NCI-H2107 (cell line): ENCODE data around the gene ZNF3.

Source experiments
- DNase-seq: peaks from one replicate; lab custom pipeline; 2025; lab: John Stamatoyannopoulos, UW

The ZNF3 gene

DNA sequence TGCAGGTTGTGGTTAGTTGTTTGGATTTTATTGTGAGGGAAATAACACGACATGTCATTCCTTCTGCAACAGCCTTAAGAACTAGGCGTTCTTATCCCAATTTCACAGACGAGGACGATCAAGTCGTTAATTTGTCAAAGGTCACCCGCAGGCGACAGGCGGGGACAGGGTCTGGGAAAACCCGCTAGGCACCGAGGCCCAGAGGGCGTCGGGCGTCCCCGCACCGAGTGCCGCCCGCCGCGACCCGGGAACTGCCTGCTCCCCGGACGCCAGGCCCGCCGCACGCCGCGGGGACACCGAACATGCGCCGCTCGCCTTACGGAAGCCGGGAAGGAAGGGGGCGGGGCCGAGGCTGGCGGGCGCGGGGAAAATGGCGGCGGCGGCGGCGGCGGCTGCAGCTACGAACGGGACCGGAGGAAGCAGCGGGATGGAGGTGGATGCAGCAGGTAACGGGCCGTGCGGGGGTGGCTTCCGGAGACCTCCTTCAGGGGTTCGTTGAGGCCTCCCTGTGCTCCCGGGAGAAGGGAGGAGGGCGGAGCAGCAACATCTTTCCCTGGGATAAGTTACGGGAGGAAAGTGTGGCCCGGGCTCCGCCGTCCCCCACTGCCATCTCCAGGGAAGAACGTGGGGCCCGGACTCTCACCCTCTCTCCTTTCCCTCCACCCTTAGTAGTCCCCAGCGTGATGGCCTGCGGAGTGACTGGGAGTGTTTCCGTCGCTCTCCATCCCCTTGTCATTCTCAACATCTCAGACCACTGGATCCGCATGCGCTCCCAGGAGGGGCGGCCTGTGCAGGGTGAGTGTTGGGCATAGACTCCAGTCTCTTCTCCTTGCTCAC lies 7.3 kb upstream of the ZNF3 start, which contains the start of gene COPS6:
Gene COPS6 (plus strand): TSS at position 349 of the 837 bp plus-strand sequence. CDS start 22 bp downstream, at position 371.
- peak; percentile 80 for DNase-seq

DNA sequence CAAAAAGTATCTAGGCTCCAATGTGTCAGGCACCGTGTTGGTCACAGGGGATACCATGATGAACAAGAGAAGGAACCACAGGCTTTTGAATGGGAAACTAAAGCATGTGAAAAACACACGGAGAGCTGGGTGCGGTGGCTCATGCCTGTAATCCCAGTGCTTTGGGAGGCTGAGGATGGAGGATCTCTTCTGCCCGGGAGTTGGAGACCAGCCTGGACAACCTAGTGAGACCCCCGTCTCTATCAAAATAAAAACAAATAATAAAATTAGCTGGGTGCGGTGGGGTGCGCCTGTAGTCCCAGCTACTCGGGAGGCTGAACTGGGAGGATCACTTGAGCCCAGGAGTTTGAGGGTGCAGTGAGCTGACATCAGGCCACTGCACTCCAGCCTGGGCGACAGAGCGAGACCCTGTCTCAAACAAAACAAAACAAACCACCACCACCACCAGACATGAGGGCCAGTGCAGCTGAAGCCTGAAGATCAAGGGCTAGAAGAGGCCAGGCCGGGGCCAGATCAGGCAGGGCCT lies 6.6 kb upstream of the ZNF3 start:
- DNase-seq, result no peak

DNA sequence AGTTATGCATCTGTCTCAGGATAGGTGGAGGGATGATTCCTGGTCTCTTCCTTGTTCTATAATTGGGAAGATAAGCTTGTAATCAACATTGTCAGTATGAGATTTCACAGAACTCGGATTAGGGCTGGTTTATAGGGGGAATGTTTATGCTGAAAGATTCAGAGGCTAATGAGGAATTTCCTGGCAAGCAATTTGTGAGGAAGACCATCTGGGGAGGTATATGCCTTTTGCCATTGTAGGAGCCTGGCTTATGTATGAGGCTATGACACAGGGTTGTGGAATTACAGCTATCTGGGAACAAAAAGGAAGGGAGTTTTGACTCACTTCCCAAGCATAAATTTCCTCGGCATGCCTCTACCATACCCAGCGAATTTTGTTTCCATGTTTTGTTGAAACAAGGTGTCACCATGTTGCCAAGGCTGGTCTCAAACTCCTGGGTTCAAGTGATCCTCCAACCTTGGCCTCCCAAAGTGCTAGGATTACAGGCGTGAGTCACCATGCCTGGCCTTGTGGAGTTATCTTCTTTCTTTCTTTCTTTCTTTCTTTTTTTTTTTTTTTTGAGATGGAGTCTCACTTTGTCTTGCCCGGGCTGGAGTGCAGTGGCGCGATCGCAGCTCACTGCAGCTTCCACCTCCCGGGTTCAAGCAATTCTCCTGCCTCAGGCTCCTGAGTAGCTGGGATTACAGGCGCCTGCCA lies 5.7 kb upstream of the ZNF3 start:
- DNase-seq, result no peak

DNA sequence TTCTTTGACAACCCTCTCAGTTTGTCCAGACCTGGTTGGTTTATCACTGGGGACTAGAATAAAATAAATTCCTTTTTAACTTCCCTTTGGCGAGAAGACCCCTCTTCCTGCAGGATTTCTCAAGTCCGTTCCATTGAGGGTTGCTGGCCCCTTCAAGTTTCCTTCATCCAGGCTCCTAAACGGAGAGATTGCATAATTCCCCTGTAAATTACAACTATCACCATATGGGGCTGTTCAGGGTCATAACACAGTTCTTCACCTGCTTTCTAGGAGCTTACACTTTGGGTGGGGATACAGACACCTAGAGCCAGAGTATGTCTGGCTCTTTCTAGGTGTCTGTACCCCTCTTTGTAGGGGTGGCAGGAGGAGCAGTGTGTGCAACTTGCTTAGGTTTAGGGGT lies 4.0 kb upstream of the ZNF3 start:
- DNase-seq, result no peak

DNA sequence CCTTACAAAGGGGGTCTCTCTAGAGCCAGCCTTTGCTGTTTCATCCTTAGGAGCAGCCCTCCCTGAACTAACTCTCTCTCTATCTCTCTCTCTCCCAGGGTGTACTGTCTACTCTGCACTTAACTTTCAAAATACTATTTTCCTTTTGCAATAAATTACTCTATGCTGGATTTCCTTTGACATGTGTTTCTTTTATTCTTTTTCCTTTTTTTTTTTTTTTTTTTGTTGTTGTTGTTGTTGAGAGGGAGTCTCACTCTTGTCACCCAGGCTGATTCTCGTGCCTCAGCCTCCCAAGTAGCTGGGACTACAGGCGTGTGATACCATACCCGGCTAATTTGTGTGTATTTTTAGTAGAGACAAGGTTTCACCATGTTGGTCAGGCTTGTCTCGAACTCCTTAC lies 1.5 kb upstream of the ZNF3 start:
- no peak for DNase-seq

DNA sequence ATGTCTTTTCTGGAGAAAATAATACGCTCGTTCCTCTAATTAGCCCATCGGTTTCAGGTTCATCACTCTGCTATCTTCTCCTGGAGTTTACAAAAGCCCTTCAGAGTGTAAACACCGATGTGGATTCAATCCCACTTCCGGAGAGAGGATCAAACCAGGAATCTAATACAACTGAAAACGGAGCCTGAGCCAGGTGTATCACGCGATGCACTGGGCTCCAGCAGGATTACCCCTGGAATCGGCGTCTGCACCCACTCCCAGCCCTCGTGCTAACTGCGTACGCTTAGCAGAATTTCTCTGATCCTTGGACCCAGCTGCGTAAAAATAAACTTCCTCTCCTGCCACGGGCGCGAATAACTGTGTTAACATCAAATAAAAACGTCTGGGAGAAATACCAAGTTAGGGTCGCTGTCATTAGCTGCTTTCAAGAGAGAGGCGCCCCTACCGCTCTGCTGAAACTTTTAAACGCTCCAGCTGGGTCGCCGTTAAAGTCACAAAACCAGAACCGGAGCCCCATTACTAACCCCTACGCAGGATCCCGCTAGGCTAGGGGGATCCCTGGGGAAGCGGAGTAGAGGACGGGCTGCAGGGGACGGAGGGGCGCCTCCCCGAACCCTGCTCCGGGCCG lies 502 bp downstream of the ZNF3 start:
- no peak for DNase-seq

DNA sequence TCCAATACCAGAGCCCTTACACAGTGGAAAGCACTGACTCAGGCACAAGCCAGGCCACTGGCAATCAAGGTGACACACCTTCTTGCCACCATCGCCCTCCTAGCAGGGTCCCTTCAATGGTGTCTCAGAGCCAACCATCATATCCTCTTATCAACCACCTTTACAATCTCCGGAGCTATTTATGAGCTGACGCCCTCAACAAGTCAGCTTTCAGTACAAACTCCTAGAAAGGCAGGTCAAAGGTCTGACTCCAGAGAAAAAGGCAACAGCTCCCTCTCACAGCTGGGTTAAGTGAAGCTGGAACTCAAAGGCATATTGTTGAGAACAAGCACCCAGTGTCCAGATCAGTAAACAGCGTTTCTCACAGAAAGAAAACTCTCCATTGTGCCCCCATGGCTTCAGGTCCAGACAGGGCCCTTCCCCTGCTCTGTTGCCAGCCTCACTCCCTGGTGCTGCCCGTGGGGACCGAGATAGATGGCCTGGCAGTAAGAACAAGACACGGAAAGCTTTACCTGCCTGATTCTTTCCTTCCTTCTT lies 2.4 kb downstream of the ZNF3 start:
- no peak for DNase-seq

DNA sequence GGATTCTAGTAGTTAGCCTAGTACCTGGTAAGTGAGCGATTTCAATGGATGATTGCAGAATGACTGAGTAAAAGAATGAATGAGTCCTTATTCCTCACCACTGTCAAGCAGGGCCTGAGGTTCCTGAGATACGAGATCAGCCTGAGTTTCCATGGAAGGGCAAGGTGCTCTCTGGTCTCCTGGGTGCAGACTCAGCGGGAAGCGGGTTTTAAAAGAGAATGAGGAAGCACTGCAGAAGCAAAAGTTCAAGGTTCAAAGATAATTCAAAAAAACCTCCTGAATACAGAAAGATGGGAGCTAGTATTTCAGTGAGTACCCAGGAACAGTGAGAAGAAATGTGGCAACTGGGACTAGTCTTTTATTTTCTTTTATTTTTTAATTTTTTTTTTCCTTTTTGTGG lies 4.3 kb downstream of the ZNF3 start:
- DNase-seq, result no peak

DNA sequence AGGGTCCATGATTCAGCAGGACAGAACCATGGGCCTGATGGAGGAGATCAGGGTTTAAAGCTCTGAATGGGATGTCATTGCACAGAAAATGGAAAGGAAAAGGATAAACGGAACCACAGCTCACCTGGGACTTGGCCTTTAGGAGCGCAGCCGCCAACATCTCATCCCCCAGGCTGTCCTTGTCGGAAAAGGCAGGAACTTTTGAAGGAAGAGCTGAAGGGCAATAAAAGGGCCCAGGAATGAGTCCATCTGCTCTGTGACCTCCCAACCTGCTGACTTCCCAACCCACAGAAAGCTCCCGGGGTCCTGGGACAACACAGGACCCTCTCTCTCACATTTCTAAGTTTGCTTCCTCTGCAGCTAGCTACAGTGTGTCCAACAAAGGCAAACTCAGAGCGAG lies 6.1 kb downstream of the ZNF3 start:
- DNase-seq, result no peak

DNA sequence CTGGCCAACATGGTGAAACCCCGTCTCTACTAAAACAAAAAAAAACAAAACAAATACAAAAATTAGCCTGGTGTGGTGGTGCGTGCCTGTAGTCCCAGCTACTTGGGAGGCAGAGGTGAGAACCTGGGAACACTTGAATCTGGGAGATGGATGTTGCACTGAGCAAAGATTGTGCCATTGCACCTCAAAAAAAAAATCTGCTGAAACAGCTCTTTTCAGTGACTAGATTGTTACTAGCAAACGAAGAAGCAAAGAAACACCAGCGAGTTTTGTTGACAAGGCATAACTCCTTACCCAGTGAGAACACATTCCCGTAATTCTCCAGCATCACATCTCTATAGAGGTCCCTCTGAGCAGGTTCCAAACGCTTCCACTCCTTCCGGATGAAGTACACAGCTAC lies 6.7 kb downstream of the ZNF3 start:
- DNase-seq, result no peak

DNA sequence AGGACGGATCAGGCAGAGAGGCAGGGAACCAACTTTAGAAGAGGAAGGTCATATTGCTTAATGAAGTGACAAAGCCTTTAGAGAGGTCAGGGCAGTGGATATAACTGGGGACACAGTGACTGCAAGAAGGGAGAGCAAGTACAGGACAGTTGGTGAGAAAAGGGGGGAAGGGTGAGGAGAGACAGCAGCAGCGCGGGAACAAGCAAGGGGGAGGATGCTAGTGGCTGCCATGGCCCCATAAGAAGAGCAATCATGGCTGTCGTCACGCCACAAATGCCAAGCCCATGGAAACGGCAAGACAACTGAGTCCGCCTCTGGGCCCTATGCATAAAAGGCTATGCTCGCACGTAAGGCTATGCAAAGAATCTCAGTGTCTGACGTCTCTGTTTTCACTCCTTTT lies 9.1 kb downstream of the ZNF3 start:
- DNase-seq, result no peak

DNA sequence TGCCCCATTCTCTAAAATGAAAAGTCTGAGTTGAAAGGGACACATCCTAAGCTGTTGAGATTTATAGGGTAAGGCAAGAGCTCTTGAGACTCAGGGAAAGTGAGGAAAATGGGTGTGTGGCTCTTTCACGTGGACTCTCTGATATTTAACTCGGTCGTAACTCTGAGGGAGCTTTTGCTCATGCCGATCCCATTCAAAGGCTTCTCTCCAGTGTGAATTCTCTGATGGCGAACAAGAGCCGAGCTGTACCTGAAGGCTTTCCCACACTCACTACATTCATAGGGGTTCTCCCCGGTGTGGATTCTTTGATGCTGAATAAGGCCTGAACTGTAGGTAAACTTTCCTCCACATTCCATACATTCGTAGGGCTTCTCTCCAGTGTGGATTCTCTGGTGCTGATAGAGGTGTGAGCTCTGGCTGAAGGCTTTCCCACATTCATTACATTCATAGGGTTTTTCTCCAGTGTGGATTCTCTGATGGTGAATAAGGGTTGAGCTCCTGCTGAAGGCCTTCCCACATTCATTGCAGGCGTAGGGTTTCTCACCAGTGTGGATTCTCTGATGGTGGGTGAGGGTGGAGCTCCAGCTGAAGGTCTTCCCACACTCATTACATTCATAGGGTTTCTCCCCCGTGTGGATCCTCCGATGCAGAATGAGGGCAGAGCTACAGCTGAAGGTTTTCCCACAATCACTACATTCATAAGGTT lies 10.4 kb downstream of the ZNF3 start:
- no peak for DNase-seq

DNA sequence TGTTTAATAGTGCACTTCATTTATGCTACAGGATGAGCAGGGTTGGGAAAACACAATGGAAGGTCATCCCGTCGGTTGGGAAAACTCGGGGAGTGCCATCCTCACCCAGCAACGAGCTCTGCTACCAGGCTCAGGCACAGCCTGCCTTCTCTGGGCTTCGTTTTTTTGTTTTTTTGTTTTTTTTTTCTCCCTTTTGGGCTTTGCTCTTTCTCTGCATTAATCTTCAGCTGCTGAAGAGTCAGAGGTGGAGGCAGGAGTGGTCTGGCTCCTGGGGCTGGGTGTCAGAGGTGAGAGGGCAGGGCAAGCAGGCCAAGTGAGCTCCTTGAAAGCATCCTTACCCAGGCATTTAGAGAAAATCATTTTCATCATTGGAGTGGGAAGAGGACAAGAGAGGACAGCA lies 11.5 kb downstream of the ZNF3 start:
- DNase-seq, result no peak

DNA sequence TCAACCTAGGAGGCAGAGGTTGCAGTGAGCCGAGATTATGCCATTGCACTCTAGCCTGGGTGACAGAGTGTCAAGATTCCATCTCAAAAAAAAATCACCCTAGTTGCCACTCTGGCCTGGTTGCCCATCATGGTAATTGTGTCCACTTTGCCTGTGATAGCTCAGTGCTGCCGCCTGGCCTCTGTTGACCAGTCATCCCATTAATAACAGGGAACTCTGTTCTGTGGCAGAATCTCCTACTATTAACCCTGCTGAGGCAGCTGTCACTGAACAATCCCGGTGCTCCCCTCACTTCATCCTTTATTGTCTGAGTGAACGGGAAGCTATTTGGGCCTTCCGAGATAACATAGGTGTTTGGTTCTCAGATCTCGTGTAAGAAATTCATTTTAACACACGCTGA lies 14.6 kb downstream of the ZNF3 start:
- DNase-seq, result no peak

DNA sequence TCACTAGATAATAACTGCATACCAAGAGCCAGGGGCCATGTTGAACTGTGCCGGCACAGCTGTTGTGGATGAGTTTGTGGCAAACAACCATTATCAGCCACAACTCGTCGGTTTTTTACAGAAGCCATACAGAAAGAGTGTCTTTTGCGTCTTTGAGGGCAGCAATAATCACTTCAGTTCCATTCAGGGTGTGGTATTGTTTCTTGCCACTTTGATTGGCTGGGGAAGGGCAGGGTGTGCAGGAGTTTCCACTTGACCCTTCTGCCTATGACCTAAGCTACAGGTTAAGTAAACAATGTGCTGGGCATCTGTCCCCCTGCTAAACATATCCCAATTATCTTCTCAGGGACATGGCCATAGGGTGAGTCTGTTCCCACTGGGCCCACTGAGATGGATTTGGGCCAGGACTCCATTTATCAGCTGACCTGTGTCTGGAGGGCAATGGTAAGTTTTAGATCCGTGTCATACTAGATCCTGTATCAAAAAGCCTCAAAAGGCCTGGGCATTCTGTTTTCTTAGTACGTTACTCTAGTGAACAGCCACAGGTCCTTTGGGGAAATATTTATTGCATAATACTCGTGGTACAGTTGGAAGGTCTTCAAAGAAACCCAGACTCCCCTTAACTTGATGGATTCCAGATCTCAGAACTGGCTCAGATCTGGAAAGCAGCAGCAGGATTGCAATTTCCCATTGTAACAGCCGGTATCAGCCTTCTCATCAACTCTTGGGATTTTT lies 15.9 kb downstream of the ZNF3 start:
- DNase-seq, result no peak

DNA sequence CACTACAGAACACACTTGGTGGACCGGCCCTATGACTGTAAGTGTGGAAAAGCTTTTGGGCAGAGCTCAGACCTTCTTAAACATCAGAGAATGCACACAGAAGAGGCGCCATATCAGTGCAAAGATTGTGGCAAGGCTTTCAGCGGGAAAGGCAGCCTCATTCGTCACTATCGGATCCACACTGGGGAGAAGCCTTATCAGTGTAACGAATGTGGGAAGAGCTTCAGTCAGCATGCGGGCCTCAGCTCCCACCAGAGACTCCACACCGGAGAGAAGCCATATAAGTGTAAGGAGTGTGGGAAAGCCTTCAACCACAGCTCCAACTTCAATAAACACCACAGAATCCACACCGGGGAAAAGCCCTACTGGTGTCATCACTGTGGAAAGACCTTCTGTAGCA lies 17.4 kb downstream of the ZNF3 start:
- no peak for DNase-seq

DNA sequence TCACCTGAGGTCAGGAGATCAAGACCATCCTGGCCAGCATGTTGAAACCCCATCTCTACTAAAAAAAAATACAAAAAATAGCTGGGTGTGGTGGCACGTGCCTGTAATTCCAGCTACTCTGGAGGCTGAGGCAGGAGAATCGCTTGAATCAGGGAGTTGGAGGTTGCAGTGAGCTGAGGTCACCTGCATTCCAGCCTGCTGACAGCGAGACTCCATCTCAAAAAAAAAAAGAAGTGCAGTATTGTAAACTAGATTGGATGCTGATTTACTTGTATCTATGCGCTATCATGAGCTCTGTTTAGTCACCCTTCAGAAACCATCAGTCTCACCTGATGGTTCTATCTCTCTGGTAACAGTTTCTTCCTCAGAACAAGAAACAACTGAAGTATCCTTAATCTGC lies 18.1 kb downstream of the ZNF3 start:
- DNase-seq, result no peak

DNA sequence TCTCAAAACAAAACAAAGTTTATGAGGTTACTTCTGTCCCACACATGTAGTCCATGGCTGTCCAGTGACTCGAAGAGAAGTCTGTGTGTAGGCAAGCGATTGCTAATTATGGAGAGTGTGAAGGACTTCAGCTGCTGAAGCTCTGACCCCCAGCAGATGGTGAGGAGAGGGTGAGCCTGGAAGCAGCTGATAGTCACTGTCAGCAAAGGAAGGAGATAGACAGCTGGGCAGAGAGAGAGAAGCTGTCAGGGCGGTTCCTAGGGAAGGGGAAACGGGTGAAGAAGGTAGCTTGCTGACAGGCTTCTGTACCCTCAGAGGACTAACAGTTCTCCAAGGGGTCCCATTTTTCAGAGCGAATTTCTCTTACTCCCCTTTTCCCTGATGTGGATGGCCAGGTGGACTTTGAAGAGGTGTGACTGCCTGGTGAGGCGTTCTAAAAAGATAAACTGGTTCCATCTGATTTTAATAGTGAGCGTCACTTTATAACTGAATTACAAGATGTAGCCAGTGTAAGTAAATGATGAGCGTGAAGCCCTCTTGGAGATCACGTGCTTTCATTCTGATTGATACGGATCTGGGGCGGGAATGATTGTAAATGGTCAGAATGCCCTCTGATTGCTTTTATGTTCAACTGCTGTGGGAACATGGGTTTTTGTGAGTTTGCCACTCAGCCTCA lies 19.9 kb downstream of the ZNF3 start:
- no peak for DNase-seq

DNA sequence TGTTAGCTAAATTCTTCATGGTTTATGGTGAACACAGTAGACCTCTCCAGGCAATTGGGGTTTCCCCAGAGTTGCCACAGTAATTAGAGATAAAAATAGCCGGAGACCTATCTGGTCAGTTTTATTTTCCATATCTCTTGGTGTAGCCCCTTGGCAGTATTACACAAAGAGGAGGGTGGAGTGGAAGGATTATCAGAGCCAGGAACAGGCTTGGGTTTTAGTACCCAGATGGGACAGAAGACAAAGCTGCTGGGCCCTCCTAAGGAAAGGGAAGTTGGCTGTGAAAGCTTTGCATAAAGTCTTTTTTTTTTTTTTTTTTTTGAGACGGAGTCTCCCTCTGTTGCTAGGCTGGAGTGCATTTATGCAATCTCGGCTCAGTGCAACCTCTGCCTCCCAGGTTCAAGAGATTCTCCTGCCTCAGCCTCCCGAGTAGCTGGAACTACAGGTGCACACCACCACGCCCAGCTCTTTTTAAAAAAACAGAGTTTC lies 22.2 kb downstream of the ZNF3 start:
- DNase-seq, result no peak

DNA sequence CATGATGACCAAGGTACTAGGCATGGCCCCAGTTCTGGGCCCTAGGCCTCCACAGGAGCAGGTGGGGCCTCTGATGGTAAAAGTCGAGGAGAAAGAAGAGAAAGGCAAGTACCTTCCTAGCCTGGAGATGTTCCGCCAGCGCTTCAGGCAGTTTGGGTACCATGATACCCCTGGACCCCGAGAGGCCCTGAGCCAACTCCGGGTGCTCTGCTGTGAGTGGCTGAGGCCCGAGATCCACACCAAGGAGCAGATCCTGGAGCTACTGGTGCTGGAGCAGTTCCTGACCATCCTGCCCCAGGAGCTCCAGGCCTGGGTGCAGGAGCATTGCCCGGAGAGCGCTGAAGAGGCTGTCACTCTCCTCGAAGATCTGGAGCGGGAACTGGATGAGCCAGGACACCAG lies 24.5 kb downstream of the ZNF3 start:
- no peak for DNase-seq

DNA sequence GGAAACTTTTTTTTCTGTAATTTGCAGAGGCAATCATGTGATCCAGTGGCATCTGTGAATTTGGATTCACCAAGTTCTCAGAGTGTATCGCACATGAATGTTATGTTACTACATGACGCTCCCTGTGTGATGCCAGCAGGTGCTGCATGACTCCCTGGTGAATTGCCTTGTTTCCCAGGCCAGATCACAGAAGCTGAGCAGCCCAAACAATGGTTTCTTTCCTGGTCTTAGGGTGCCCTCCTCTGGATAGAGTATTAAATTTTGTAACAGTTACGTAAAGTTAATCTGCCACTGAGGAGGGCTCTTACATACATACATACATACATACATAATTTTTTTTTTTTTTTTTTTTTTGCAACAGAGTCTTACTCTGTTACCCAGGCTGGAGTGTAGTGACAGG lies 28.3 kb downstream of the ZNF3 start:
- peak; percentile 89 for DNase-seq
